ENCODE measurements around the gene ATP9B. TPM values are rescaled to one million over a fixed set of nuclear protein-coding genes. Genes with fewer than 3 reads are reported as not detected.

Gene ATP9B
- polyA plus RNA-seq, 1 of the 3 experiments (the other 2 are of a cell fraction): 11.2 TPM

- no peak for TF ChIP-seq ZBTB33 (IDR thresholded peaks at IDR 0.05; ENCODE audit: borderline replicate concordance, low read depth)
- TF ChIP-seq USF1 (IDR thresholded peaks at IDR 0.05; ENCODE audit: borderline replicate concordance, low read depth): no peak
- no peak for TF ChIP-seq RCOR1 (IDR thresholded peaks at IDR 0.05; ENCODE audit: low read length)
- TF ChIP-seq RFX5 (IDR thresholded peaks at IDR 0.05; ENCODE audit: low read length): no peak
- TF ChIP-seq USF2 (IDR thresholded peaks at IDR 0.05; ENCODE audit: borderline replicate concordance, low read depth, low read length): no peak
These were observed 347.5 kb downstream of the ATP9B start (continued) for GRCh38 chr18:79416677-79417052.

GRCh38 chr18:79418236-79418635 is 349.0 kb downstream of the ATP9B start:
- 23% methylated on average over 14 of the region's 19 CpGs for WGBS (ENCODE audit: low lambda C conversion rate)
- TF ChIP-seq SMC3 (IDR thresholded peaks at IDR 0.05; ENCODE audit: low read depth, low read length) (no peak), NFIC (IDR thresholded peaks at IDR 0.05; ENCODE audit: borderline replicate concordance) (no peak), RAD21 (IDR thresholded peaks at IDR 0.05; ENCODE audit: low read length) (no peak), ZBTB33 (IDR thresholded peaks at IDR 0.05; ENCODE audit: borderline replicate concordance, low read depth) (no peak), TCF12 (IDR thresholded peaks at IDR 0.05) (no peak)

GRCh38 chr18:79418642-79419041 is 349.4 kb downstream of the ATP9B start:
- H2AFZ ChIP-seq (ENCODE audit: low read depth): no peak overlapping the region
- H3K27ac ChIP-seq (ENCODE audit: low read depth in 2 of 2, low read length in 1 of 2): no peak overlapping the region
- no peaks in the 10 kb centered on the region for H4K20me1 ChIP-seq (ENCODE audit: insufficient read depth)
- 31% methylated on average over 8 of the region's 11 CpGs for WGBS (ENCODE audit: low lambda C conversion rate)
- H3K4me1 ChIP-seq (ENCODE audit: control insufficient read depth in 1 of 2, insufficient read depth in 2 of 2, low read depth in 1 of 2, low read length in 1 of 2): no peaks in the 10 kb centered on the region
- no peak overlapping the region for H3K9ac ChIP-seq
- H3F3A ChIP-seq (replicated peaks; ENCODE audit: insufficient read depth): no peaks in the 10 kb centered on the region
- H3K27me3 ChIP-seq (ENCODE audit: insufficient read depth): peaks cover 85% of the 10 kb centered on the region
- H3K79me2 ChIP-seq (ENCODE audit: insufficient read depth): no peaks in the 10 kb centered on the region
- no peak for DNase-seq
- H3K9me3 ChIP-seq: no peaks in the 10 kb centered on the region
- H3K4me3 ChIP-seq (ENCODE audit: low read depth in 2 of 2, low read length in 1 of 2): no peak overlapping the region
- H3K36me3 ChIP-seq (replicated peaks in 1 of 2; ENCODE audit: control insufficient read depth in 1 of 2, insufficient read depth in 2 of 2, low read length in 1 of 2): no peaks in the 10 kb centered on the region
- no peaks in the 10 kb centered on the region for H3K9me2 ChIP-seq
- ChIA-PET POLR2A (no interaction called here), CTCF (no interaction called here)
- H3K4me2 ChIP-seq: no peak overlapping the region
- TF ChIP-seq RAD21 (IDR thresholded peaks at IDR 0.05; ENCODE audit: low read length): no peak
- TF ChIP-seq RCOR1 (IDR thresholded peaks at IDR 0.05; ENCODE audit: low read length): no peak
- TF ChIP-seq CHD2 (IDR thresholded peaks at IDR 0.05; ENCODE audit: low read length, partially characterized antibody): no peak
- no peak for TF ChIP-seq NFIC (IDR thresholded peaks at IDR 0.05; ENCODE audit: borderline replicate concordance)
- TF ChIP-seq CTCF (IDR thresholded peaks at IDR 0.05): no peak
- no peak for TF ChIP-seq GATA2 (CRISPR knock-in tag; IDR thresholded peaks at IDR 0.05)
- TF ChIP-seq GABPA (IDR thresholded peaks at IDR 0.05; ENCODE audit: low read depth): no peak
- TF ChIP-seq REST (IDR thresholded peaks at IDR 0.05; ENCODE audit: low read depth, low read length): no peak

More at GRCh38 chr18:79418236-79418635, 349.0 kb downstream of the ATP9B start:
- H3K9me3 ChIP-seq: no peaks in the 10 kb centered on the region
- H3K27me3 ChIP-seq (ENCODE audit: insufficient read depth): peaks cover 85% of the 10 kb centered on the region
- CTCF ChIA-PET: no interaction called here
- no peak overlapping the region for H3K27ac ChIP-seq (ENCODE audit: low read depth in 2 of 2, low read length in 1 of 2)
- DNase-seq: no peak
- no peak overlapping the region for H3K4me3 ChIP-seq (ENCODE audit: low read depth in 2 of 2, low read length in 1 of 2)
- H3F3A ChIP-seq (replicated peaks; ENCODE audit: insufficient read depth): no peaks in the 10 kb centered on the region
- no peaks in the 10 kb centered on the region for H3K79me2 ChIP-seq (ENCODE audit: insufficient read depth)
- no peaks in the 10 kb centered on the region for H3K4me1 ChIP-seq (ENCODE audit: control insufficient read depth in 1 of 2, insufficient read depth in 2 of 2, low read depth in 1 of 2, low read length in 1 of 2)
- no peaks in the 10 kb centered on the region for H3K9me2 ChIP-seq
- H2AFZ ChIP-seq (ENCODE audit: low read depth): no peak overlapping the region
- POLR2A ChIA-PET: no interaction called here
- no peak overlapping the region for H3K4me2 ChIP-seq
- no peak overlapping the region for H3K9ac ChIP-seq
- H4K20me1 ChIP-seq (ENCODE audit: insufficient read depth): no peaks in the 10 kb centered on the region
- H3K36me3 ChIP-seq (replicated peaks in 1 of 2; ENCODE audit: control insufficient read depth in 1 of 2, insufficient read depth in 2 of 2, low read length in 1 of 2): no peaks in the 10 kb centered on the region
